Endothelial cell of hepatic sinusoid (primary cell): ENCODE data around the gene ZFPM1.

Experiments used
- in situ Hi-C: cut with HindIII; loops from 2 replicates; pipeline ENCODE4 v1.10.0; 2017; ENCODE audit warnings: low sequenced_read_pairs

ZFPM1 gene

GRCh38 chr16:88491560-88492310 lies 38.7 kb downstream of the ZFPM1 start:
- in situ Hi-C loops = no loop called here

GRCh38 chr16:88493879-88494278 lies 40.8 kb downstream of the ZFPM1 start:
- in situ Hi-C loops = no loop called here

GRCh38 chr16:88494335-88495154 lies 41.5 kb downstream of the ZFPM1 start:
- in situ Hi-C loops = no loop called here

- in situ Hi-C loops = no loop called here
These were observed 42.2 kb downstream of the ZFPM1 start for GRCh38 chr16:88495268-88495772.

GRCh38 chr16:88497561-88498462 lies 44.7 kb downstream of the ZFPM1 start:
- in situ Hi-C loops = no loop called here

- in situ Hi-C loops = no loop called here
These were observed 45.6 kb downstream of the ZFPM1 start for GRCh38 chr16:88498576-88499208.

GRCh38 chr16:88499292-88499691 lies 46.2 kb downstream of the ZFPM1 start:
- in situ Hi-C loops = no loop called here

- in situ Hi-C loops = no loop called here
These were observed 46.8 kb downstream of the ZFPM1 start for GRCh38 chr16:88499836-88500251.

- in situ Hi-C loops = no loop called here
These were observed 47.2 kb downstream of the ZFPM1 start for GRCh38 chr16:88500255-88500661.

- in situ Hi-C loops = no loop called here
These were observed 49.3 kb downstream of the ZFPM1 start for GRCh38 chr16:88502371-88502770.

GRCh38 chr16:88502776-88503280 lies 49.7 kb downstream of the ZFPM1 start:
- in situ Hi-C loops = no loop called here

GRCh38 chr16:88503374-88503770 lies 50.3 kb downstream of the ZFPM1 start:
- in situ Hi-C loops = no loop called here

- in situ Hi-C loops = no loop called here
These were observed 50.9 kb downstream of the ZFPM1 start for GRCh38 chr16:88503771-88504488.

- in situ Hi-C loops = no loop called here
These were observed 51.7 kb downstream of the ZFPM1 start for GRCh38 chr16:88504489-88505404.

GRCh38 chr16:88505405-88506082 lies 52.5 kb downstream of the ZFPM1 start:
- in situ Hi-C loops = no loop called here

- in situ Hi-C loops = no loop called here
These were observed 53.6 kb downstream of the ZFPM1 start for GRCh38 chr16:88506723-88507122.

- in situ Hi-C loops = no loop called here
These were observed 54.2 kb downstream of the ZFPM1 start for GRCh38 chr16:88507231-88507743.

- in situ Hi-C loops = no loop called here
These were observed 55.3 kb downstream of the ZFPM1 start for GRCh38 chr16:88508376-88508867.
